Caco-2 (cell line): ENCODE measurements around the gene VPS54. TPM values are rescaled to one million over a fixed set of nuclear protein-coding genes. Genes with fewer than 3 reads are reported as not detected.

Experiments
- BruUV-seq: library from RNA; stranded (reverse); fragments of 400-500 nt; replicated peaks from 2 replicates; lab custom pipeline; 2021; lab: Mats Ljungman, UMichigan
- CTCF ChIA-PET: fragments of 300-600 bp; sonication (Branson Sonifier 250); formaldehyde crosslinking; loops from one replicate; lab custom pipeline; 2022; ENCODE audit warnings: antibody characterized with exemption; lab: Charles Lee
- POLR2A ChIA-PET: fragments of 300-600 bp; sonication (Branson Sonifier 250); formaldehyde crosslinking; loops from one replicate; lab custom pipeline; 2022; ENCODE audit warnings: antibody characterized with exemption; lab: Charles Lee
- DNase-seq, 2 experiments: peaks; one replicate each; pipeline versions ENCODE4 v3.0.0 to v3.0.0-alpha.2; 2020 to 2022
- H3K27me3 ChIP-seq: replicated peaks from 2 replicates; pipeline ENCODE4 v1.6.0; 2011; ENCODE audit warnings: low read length; ENCODE audit not compliant: control insufficient read depth, insufficient read depth
- H3K36me3 ChIP-seq: 2 replicates; pipeline ENCODE4 v1.5.1; 2011; ENCODE audit warnings: low read length; ENCODE audit not compliant: control insufficient read depth, insufficient read depth
- H3K4me1 ChIP-seq: fragments of 250-450 bp; sonication (Bioruptor Pico); 2 replicates; pipeline ENCODE4 v1.5.1; 2020; ENCODE audit warnings: mild to moderate bottlenecking
- H3K4me3 ChIP-seq: 2 replicates; pipeline ENCODE4 v1.5.1; 2011; ENCODE audit warnings: low read depth, mild to moderate bottlenecking, control low read depth, low read length
- H3K9me3 ChIP-seq: fragments of 250-450 bp; sonication (Bioruptor Pico); 2 replicates; pipeline ENCODE4 v1.5.1; 2020; ENCODE audit warnings: mild to moderate bottlenecking, moderate library complexity
- H3K27ac Mint-ChIP-seq: one replicate; pipeline ENCODE4 v1.8.0; 2022; ENCODE audit warnings: mixed read lengths; ENCODE audit not compliant: unreplicated experiment
- H3K27me3 Mint-ChIP-seq: one replicate; pipeline ENCODE4 v1.8.0; 2022; ENCODE audit warnings: mixed read lengths; ENCODE audit not compliant: insufficient read depth, unreplicated experiment
- H3K36me3 Mint-ChIP-seq: one replicate; pipeline ENCODE4 v1.8.0; 2022; ENCODE audit warnings: mild to moderate bottlenecking, mixed read lengths; ENCODE audit not compliant: insufficient read depth, unreplicated experiment
- H3K4me1 Mint-ChIP-seq: one replicate; pipeline ENCODE4 v1.8.0; 2022; ENCODE audit warnings: low read depth, mixed read lengths; ENCODE audit not compliant: unreplicated experiment
- H3K4me3 Mint-ChIP-seq: one replicate; pipeline ENCODE4 v1.8.0; 2022; ENCODE audit warnings: mild to moderate bottlenecking, moderate library complexity, mixed read lengths; ENCODE audit not compliant: unreplicated experiment
- H3K9me3 Mint-ChIP-seq: one replicate; pipeline ENCODE4 v1.8.0; 2022; ENCODE audit warnings: mixed read lengths; ENCODE audit not compliant: unreplicated experiment
- CTCF ChIP-seq, 2 experiments: fragments of 200-600 bp in 1 of 2; IDR thresholded peaks; 1 replicate in 1 of 2; 2 replicates in 1 of 2; pipeline versions ENCODE4 v1.5.1 to v1.8.0; 2011 to 2022; ENCODE audit warnings: antibody characterized with exemption in 1 of 2, control low read depth in 1 of 2, inconsistent platforms in 1 of 2, low read depth in 1 of 2, low read length in 1 of 2, mild to moderate bottlenecking in 1 of 2, moderate library complexity in 1 of 2; ENCODE audit not compliant: insufficient read depth in 1 of 2, severe bottlenecking in 1 of 2, unreplicated experiment in 1 of 2
- intact Hi-C: fragments of 100-400 bp; cut with micrococcal nuclease; formaldehyde crosslinking; loops from one replicate; pipeline ENCODE4 v1.10.0; 2022; ENCODE audit not compliant: unreplicated experiment
- total RNA-seq: library from RNA; stranded (reverse); gene quantifications from 2 replicates; pipeline ENCODE4 v1.2.3, GENCODE V29; 2022

Gene VPS54
- total RNA-seq, 1 experiment from 2014 or later, result 28.5 TPM

DNA sequence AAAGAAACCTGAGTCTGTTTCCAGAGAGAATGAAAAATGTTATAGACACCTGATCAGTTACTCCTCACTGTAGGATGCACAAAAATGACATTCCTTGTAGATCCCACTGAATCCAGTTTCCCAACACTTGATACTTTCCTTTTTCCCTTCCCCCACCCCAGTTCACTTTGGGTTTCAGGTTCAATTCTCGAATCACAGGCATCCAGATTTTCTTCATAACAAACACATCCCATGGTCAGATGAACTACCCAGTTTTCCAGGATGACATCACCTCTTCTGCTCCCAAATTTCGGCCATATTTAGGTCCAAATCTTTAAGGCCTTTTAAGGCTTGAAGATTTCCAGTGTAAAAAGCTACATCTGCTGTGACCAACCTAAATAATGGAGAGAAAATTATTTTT is 126.1 kb downstream of the VPS54 start:
- peaks cover 4% of the 10 kb centered on the region for H3K36me3 ChIP-seq
- Mint-ChIP-seq H3K36me3 (peaks cover 92% of the 10 kb centered on the region), H3K27me3 (no peaks in the 10 kb centered on the region), H3K27ac (no peak overlapping the region), H3K9me3 (no peaks in the 10 kb centered on the region), H3K4me3 (no peak overlapping the region), H3K4me1 (no peaks in the 10 kb centered on the region)
- no peak overlapping the region for H3K4me3 ChIP-seq
- no peak for DNase-seq
- no TSS peak for BruUV-seq
- no peaks in the 10 kb centered on the region for H3K27me3 ChIP-seq
- intact Hi-C loops, result no loop called here
- POLR2A ChIA-PET, result interaction anchor here (0.8 kb wide), 1 partner anchor 50 kb away, joined by 3 read pairs; no protein-coding TSS in a partner anchor
- no peak for TF ChIP-seq CTCF (IDR thresholded peaks at IDR 0.05; ENCODE audit: insufficient read depth in 1 of 2, low read depth in 1 of 2, low read length in 1 of 2, severe bottlenecking in 1 of 2, unreplicated experiment in 1 of 2)
- no peaks in the 10 kb centered on the region for H3K4me1 ChIP-seq
- CTCF ChIA-PET, result no interaction called here
- no peaks in the 10 kb centered on the region for H3K9me3 ChIP-seq

GRCh38 chr2:63891488-63892030 is 127.7 kb downstream of the VPS54 start:
- H3K9me3 ChIP-seq, result no peaks in the 10 kb centered on the region
- Mint-ChIP-seq H3K4me3 (no peak overlapping the region), H3K27me3 (no peaks in the 10 kb centered on the region), H3K27ac (no peak overlapping the region), H3K9me3 (no peaks in the 10 kb centered on the region), H3K36me3 (peaks cover 95% of the 10 kb centered on the region), H3K4me1 (no peaks in the 10 kb centered on the region)
- H3K4me1 ChIP-seq, result no peaks in the 10 kb centered on the region
- no peak for TF ChIP-seq CTCF (IDR thresholded peaks at IDR 0.05; ENCODE audit: insufficient read depth in 1 of 2, low read depth in 1 of 2, low read length in 1 of 2, severe bottlenecking in 1 of 2, unreplicated experiment in 1 of 2)
- intact Hi-C loops, result no loop called here
- no peak for DNase-seq
- ChIA-PET POLR2A (no interaction called here), CTCF (interaction anchor here (0.6 kb wide), 1 partner anchor 26 kb away, joined by 4 read pairs; no protein-coding TSS in a partner anchor)
- peaks cover 4% of the 10 kb centered on the region for H3K36me3 ChIP-seq
- BruUV-seq, result no TSS peak
- no peaks in the 10 kb centered on the region for H3K27me3 ChIP-seq
- no peak overlapping the region for H3K4me3 ChIP-seq

DNA sequence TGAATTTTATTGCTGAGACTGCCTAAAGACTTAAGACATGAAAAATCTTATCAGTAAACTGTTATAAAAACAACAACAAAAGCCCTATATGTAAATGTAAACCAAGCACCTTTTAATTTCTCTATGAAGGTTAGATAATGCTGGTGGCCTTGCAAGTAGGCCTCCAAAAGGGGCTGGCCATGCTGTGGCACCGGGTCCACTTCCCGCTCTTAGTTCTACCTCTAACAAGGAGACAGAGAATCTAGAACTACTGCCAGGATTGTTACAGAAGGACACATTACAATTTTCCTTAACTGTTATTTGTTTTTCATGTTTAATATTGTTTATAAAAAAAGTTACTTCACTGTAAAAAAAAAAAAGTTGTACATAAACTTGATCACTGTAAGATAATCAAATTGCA is 128.6 kb downstream of the VPS54 start:
- BruUV-seq, result no TSS peak
- no peaks in the 10 kb centered on the region for H3K27me3 Mint-ChIP-seq
- no peaks in the 10 kb centered on the region for H3K4me1 Mint-ChIP-seq
- ChIA-PET POLR2A (no interaction called here), CTCF (no interaction called here)
- intact Hi-C loops, result no loop called here
- H3K9me3 ChIP-seq, result no peaks in the 10 kb centered on the region
- no peak overlapping the region for H3K4me3 ChIP-seq
- no peaks in the 10 kb centered on the region for H3K9me3 Mint-ChIP-seq
- peaks cover 4% of the 10 kb centered on the region for H3K36me3 ChIP-seq
- DNase-seq, result no peak
- H3K27ac Mint-ChIP-seq, result no peak overlapping the region
- H3K36me3 Mint-ChIP-seq, result peaks cover 93% of the 10 kb centered on the region
- no peak overlapping the region for H3K4me3 Mint-ChIP-seq
- TF ChIP-seq CTCF (IDR thresholded peaks at IDR 0.05; ENCODE audit: insufficient read depth in 1 of 2, low read depth in 1 of 2, low read length in 1 of 2, severe bottlenecking in 1 of 2, unreplicated experiment in 1 of 2), result no peak
- H3K4me1 ChIP-seq, result no peaks in the 10 kb centered on the region
- H3K27me3 ChIP-seq, result no peaks in the 10 kb centered on the region
